HG03196 (cell line): ENCODE data around the gene YEATS4.

ENCODE experiments used
- ATAC-seq: cut with Tn5 transposase; IDR thresholded peaks from one replicate; pipeline ENCODE4 v1.9.1; 2021; ENCODE audit not compliant: unreplicated experiment

Gene YEATS4

DNA sequence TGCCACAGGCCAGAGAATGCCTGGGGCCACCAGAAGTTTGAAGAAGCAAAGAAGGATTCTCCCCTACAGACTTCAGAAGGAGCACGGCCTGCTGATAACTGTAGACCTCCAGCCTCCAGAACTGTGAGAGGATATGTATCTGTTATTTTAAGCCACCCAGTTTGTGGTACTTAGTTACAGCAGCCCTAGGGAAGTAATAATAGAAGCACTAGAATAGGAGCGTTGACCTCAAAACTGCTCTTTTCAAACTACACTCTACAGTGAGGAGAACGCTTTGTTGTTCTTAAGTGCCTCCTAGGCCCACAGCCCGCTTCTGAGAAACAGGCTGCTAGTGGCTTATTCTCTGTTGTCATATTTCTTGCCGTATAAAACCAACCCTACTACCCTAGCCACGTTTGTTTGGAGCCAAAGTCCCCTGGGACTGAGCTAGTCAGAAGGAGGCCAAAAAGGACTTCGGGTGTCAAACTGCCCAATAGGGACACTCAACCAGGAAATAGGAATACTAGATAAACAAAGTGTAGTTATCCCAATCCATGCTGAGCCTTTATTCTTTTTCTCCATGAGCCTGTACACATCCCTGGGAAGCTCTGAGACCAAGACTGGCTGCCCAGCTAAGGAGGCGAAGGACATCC is 72.2 kb downstream of the YEATS4 start:
- ATAC-seq = no peak

DNA sequence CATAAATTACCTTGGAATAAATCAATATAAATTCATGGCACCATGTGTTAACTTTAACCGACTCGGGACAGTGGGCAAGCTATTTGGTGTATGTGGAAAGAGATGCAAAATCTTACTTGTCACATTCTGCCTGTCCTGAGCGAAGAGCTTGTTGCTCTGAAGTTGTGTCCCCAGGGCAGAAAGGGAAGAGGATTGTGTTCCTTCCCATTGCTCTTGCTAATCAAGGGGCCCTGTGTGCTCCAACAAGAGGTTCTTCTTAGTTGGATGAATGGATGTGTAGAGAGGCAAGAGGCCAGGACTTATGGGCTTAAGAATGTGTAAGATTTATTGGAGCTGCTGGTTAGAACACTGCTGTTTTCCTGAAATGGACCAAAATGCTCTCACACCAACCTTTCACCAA is 74.1 kb downstream of the YEATS4 start:
- ATAC-seq = no peak

DNA sequence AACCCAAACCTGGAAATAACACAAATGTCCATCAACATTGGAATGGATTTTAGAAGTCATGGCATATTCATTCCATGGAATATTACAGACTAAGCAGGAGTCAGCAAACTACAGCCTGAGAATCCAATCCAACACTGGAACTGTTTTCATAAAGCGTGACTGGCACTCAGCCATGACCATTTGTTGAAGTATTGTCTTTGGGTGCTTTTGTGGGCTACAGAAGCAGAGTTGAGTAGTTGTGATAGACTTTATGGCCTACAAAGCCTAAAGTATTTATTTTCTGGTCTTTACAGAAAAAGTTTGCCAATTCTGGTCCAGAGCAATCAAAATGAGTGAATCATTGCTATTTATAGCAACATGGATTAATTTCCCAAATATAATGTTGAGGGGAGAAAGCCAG is 76.1 kb downstream of the YEATS4 start:
- ATAC-seq = no peak

GRCh38 chr12:69437073-69437472 is 77.5 kb downstream of the YEATS4 start:
- no peak for ATAC-seq

- ATAC-seq = no peak
Measured at GRCh38 chr12:69438539-69438938, 79.0 kb downstream of the YEATS4 start.

- ATAC-seq = no peak
Measured at GRCh38 chr12:69440016-69440415, 80.5 kb downstream of the YEATS4 start.
